Purkinje cell (primary cell): ENCODE measurements around the gene KARS1. TPM values are rescaled to one million over a fixed set of nuclear protein-coding genes. Genes with fewer than 3 reads are reported as not detected.

Source experiments
- polyA plus RNA-seq: library from polyadenylated mRNA; unstranded; fragments of >200 nt; fragmentation: Nextera tagmentation; gene quantifications from 2 replicates; pipeline ENCODE4 v1.2.1, GENCODE V29; 2014

Gene KARS1
- polyA plus RNA-seq: 80.5 and 116 TPM in 2 replicates

DNA sequence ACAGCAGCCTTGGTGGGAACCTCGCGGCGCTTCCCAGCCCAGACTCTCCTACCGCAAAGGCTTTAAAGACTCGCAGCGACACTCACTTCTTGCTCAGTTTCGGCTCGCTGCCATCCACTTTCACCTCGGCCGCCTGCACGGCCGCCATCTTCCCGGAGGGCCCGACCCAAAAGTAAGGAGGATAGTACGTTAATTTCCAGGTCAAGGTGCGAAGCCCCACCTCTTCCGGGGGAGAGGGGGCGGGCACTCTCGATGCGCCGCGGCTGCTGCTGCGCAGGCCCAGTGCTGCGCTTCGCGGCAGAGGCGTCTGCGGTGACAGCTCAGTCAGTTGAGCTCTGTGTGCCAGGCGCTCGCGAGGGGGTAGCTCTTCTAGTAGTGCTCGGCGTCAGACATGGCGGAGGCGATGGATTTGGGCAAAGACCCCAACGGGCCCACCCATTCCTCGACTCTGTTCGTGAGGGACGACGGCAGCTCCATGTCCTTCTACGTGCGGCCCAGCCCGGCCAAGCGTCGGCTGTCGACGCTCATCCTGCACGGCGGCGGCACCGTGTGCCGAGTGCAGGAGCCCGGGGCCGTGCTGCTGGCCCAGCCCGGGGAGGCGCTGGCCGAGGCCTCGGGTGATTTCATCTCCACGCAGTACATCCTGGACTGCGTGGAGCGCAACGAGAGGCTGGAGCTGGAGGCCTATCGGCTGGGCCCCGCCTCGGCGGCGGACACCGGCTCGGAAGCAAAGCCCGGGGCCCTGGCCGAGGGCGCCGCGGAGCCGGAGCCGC, at the start of gene KARS1, which contains the start of gene TERF2IP:
Gene KARS1, minus strand, starts transcription at position 174 of the 773 bp plus-strand sequence. Its CDS starts 26 bp downstream, at position 148.
Gene TERF2IP, plus strand, starts transcription at position 282 of the 773 bp plus-strand sequence. Its CDS starts 110 bp downstream, at position 392.

DNA sequence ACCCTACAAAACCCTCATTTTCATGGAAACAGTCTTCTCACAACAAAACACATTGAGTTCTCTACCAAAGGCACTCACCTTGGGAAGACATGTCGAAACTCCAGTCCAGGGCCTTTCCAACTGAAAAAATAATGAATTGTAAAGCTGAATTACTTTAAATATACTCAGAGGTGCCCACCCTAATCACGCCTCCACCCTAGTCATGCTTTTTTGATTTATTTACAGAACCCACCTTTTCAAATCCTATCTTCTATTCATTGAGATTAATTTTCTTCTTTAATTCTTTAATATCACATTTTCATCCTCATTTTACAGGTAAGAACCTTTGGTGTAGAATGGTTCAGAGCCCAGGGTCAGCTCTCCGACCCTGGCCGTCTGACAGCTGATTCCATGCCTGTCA, 29.4 kb upstream of the KARS1 start, which contains the start of gene CPHXL2:
Gene CPHXL2, minus strand, starts transcription at position 101 of the 400 bp plus-strand sequence. Its CDS starts 10 bp downstream, at position 91.

DNA sequence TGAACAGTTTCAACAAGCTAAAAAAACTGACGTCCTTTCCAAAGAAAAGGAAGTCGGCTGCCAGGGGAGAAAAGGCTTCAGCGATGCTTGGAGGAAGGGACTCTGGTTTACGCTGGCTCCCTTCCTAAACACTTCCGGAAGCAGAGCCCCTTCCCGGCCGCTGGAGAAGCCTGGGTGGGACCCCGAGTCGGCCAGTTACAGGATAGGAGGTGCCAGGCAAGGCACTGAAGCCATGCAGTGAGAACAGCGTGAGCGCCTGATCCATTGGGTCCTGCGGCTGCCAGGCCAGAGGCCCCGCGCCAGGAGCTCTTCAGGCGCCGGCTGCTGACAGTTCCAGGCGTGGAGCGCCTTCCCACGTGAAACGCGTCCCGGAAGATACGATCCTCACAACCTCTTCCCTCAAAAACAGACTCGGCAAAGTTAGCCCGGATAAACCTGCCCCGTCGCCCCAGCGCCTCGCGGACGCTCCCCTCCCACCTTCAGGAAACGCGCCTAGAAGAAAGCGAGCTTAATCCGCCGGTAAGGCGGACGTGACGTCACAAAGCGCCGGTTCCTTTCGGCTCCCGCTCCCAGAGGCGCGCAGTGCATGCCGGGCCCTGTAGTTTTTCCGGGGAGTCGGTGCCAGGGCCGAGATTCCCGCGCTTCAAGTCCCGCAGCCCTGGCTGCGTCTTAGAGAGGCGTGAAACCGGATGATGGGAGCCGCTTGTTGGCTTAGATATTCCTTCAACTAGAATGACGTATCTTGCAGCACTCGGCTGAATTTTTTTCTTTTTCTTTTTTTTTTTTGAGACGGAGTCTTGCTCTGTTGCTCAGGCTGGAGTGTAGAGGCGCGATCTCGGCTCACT, 24.5 kb downstream of the KARS1 start, which contains the start of gene ADAT1:
Gene ADAT1, minus strand, starts transcription at position 521 of the 845 bp plus-strand sequence. CDS start 2,482 bp downstream, outside the sequence.

Other genes with a start within 250 kb of the KARS1 start
- gene CFDP1, start 214.2 kb downstream of the KARS1 start, polyA plus RNA-seq: 102 and 108 TPM in 2 replicates
- gene TMEM170A, start 183.0 kb downstream of the KARS1 start, polyA plus RNA-seq: 32.0 and 36.9 TPM in 2 replicates
- 0.07 TPM in 1 of 2 replicates, not detected in the other for gene CHST6, start 152.2 kb downstream of the KARS1 start, polyA plus RNA-seq
- gene CHST5, start 111.6 kb downstream of the KARS1 start, polyA plus RNA-seq: 0.14 TPM in 1 of 2 replicates, not detected in the other
- 6.5 and 8.3 TPM in 2 replicates for gene TMEM231, start 91.4 kb downstream of the KARS1 start, polyA plus RNA-seq
- gene GABARAPL2, start 81.3 kb downstream of the KARS1 start, polyA plus RNA-seq: 3,090 and 3,287 TPM in 2 replicates
- gene ADAT1, start 24.4 kb downstream of the KARS1 start, polyA plus RNA-seq: 5.4 and 8.0 TPM in 2 replicates
- 180 and 205 TPM in 2 replicates for gene TERF2IP, start 108 bp upstream of the KARS1 start, polyA plus RNA-seq
- not detected in 2 replicates for gene CPHXL2, start 29.3 kb upstream of the KARS1 start, polyA plus RNA-seq
- gene DUXB, start 53.8 kb upstream of the KARS1 start, polyA plus RNA-seq: not detected in 2 replicates
- not detected in 2 replicates for gene CPHXL, start 78.8 kb upstream of the KARS1 start, polyA plus RNA-seq